Stomach (tissue), 4 donors: Measurements from ENCODE around the gene AGAP1.

Experiments
- CTCF ChIP-seq, 7 experiments: fragments of 450-650 bp in 4 of 7; fragments of 200-600 bp in 3 of 7; sonication (generic) in 3 of 7; IDR thresholded peaks; one replicate each; pipeline ENCODE4 v1.5.1; 2016 to 2019; ENCODE audit warnings: antibody characterized with exemption in 7 of 7, control low read depth in 2 of 7, mild to moderate bottlenecking in 1 of 7
- EP300 ChIP-seq: sonication (generic); formaldehyde crosslinking; IDR thresholded peaks from one replicate; pipeline ENCODE4 v1.6.1; 2017; ENCODE audit warnings: antibody characterized with exemption
- POLR2A ChIP-seq, 4 donors: fragments of 450-650 bp; IDR thresholded peaks; one replicate each; pipeline ENCODE4 v1.6.1; 2016; ENCODE audit warnings: antibody characterized with exemption in 4 of 4, control low read depth in 2 of 4, mild to moderate bottlenecking in 1 of 4, moderate library complexity in 1 of 4

GRCh38 chr2:235734168-235734567 lies 240.3 kb downstream of the AGAP1 start:
- TF ChIP-seq POLR2A (IDR thresholded peaks at IDR 0.05), result no peak
- no peak for TF ChIP-seq CTCF (IDR thresholded peaks at IDR 0.05)
- TF ChIP-seq EP300, result no peak
